NCI-H460 (cell line): ENCODE data around the gene PER3. TPM values are rescaled to one million over a fixed set of nuclear protein-coding genes. Genes with fewer than 3 reads are reported as not detected.

ENCODE experiments used
- DNase-seq: peaks from one replicate; pipeline ENCODE4 v3.0.0-alpha.2; 2016; ENCODE audit warnings: low read depth; ENCODE audit errors: extremely low read depth
- total RNA-seq: library from RNA; depleted of rRNA; stranded (reverse); fragments of >200 nt; shearing (Covaris generic); gene quantifications from 2 replicates; pipeline ENCODE4 v1.2.3, GENCODE V29; 2014; rRNA removed

The PER3 gene
- total RNA-seq, 1 experiment from 2014 or later, result 0.92 TPM

DNA sequence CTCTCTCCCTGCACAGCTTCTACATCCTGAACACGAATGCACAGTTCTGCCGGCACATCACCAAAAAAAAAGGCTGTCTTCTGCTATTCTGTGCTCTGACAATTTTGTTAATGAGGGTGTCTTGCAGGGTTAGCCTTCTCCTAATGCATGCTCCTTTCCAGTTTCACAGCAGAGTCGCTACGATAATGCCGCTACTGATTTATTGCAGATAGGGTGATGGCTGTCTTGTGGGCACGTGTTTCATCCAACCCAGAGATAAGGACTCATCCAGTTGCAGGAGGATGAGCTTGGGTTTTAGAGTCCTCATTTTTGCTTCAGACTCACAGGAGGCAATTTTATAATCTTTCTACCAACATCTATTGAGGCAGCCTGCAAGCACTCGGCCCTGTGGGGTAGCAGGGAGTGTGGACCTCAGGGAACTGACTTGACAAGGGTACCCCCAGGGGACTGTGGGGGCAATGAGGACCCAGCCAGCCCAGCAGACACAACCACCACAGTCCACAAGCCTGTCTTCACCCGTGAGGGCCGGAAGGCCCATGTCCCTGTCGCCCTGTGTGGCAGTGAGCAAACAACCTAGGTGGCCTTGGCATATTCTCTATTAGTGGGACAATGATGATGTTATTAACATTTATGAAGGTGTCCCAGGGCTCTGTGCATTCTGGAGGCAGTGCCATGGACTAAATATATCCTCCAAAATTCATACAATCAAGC lies 84.1 kb downstream of the PER3 start:
- DNase-seq, result no peak

DNA sequence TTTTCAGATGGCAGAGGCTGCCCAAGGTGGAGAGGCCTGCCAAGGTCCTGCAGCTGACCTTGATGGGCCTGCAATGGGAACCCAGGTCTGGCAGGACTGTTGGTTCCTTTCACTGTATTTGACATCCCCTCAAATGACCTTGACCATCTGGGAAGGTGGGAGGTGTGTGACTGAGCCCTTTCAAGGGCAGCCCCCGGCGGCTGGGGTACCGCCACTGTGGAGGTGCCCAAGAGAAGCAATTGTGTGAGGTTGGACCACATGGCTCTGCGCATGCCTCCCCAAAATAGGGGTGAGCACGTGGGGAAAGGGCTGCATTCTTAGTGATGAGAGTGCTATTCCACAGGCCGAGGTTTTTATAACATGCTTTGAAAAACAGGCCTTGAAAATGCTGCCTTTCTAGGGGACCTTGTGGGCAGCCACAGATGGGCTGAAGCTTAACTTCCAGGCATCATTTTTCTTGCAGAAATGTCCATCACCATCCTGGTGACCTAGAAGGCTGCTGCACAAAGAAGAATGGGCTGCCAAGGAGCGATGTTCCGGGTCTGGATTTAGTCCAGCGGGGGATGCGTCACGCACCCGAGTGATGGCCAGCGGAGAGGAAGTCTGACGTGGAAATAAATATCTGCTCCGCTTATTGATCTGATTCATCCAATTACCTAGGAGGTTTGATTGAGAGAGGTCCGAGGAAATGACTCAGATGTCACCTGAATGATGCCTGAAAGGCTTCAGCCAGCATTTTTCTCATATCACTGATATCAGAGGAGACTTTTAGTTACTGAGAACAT lies 85.2 kb downstream of the PER3 start:
- DNase-seq, result no peak

DNA sequence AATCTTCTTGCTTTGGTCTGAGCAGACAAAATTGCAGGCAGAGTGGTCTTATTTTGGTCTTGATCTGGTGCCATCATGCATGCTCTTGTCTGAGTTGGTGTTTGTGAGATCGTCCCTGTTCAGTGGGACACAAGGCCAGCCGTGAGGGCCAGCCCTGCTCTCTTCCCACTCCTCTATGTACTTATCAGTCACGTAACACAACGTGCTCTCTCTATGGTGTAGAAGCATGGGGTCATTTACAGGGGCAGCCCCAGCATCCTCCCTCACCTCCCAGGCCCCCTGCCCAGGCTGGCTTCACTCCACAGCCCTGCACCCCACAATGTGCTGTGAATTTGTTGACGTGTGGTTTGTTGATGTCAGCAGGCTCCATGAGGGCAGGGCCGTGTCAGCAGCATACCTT lies 87.0 kb downstream of the PER3 start:
- no peak for DNase-seq

DNA sequence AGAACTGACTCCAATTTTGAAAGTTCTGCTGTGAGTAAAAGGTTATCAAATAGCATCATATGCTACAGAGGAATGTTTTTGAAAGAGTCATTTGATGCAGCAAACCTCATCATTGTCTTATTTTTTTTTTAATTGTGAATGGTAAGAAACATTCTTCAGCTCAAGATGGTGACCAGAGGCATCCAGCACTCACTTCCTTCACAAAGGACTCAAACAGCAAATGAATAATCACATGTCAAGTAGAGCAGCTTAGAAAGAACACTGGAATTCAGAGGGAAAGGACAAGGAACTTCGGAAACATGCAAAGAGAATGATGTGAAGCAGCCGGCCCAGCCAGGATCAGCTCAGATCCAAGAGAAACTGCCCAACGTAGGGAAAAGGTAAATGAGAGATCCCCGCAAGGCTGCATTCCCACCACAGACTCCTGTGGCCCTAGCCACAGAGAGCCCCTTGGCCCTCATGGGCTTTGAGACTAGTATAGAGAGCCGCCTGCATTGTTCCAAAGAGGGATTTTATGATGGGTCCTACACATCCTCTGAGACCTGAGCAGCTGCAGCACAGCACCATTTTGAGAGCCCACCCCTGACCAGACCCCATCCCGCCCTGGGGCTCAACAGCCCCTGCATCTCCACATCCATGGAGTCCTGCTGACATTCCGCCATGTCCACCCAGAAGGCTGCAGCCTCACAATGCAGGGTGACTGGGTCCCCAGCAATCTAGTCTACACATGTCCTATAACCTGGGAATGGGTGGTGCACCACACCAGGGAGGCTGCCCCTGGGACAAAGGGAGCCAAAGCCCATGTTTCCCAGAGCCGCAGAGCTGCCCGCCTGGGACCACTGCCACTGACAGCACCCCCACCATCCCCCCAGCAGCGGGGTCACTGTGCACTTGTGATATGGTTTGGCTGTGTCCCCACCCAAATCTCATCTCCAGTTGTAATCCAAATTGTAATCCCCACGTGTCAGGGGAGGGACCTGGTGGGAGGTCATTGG lies 90.0 kb downstream of the PER3 start:
- DNase-seq, result no peak

DNA sequence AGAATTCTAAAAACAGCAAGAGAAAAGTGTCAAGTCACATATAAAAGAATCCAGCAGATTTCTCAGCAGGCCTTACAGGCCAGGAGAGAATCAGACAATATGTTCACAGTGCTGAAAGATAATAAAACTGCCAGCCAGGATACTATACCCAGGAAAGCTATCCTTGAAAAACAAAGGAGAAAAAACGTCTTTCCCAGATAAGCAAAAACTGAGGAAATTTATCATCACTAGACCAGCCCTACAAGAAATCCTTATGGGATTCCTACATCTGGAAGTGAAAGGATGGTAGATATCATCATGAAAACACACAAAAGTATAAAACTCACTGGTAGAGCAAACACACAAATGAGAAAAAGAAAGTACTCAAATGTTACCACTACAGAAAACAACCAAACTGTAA lies 93.9 kb downstream of the PER3 start:
- DNase-seq, result no peak

DNA sequence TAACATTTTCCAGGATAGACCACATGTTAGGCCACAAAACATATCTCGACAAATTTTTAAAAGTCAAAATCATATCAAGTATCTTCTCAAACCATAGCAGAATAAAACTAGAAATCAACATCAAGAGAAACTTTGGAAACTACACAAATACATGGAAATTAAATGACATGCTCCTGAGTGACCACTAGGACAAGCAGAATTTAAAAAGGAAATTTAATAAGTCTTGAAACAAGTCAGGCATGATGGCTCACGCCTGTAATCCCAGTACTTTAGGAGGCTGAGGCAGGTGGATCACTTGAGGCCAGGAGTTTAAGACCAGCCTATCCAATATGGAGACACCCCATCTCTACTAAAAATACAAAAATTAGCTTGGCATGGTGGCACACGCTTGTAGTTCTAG lies 95.1 kb downstream of the PER3 start:
- no peak for DNase-seq

DNA sequence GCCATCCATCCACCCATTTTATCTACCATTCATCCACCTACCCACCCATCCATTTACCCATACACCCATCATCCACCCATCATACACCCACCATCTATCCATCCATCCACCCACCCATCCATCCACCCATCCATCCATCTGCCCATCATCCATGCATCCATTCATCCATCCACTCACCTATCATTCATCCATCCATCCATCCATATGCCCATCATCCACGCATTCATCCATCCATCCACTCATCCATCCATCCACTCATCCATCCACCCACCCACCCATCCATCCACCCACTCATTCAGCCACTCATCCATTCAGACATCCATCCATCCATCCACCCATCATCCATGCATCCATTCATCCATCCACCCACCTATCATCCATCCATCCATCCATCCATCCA lies 100.7 kb downstream of the PER3 start:
- no peak for DNase-seq

DNA sequence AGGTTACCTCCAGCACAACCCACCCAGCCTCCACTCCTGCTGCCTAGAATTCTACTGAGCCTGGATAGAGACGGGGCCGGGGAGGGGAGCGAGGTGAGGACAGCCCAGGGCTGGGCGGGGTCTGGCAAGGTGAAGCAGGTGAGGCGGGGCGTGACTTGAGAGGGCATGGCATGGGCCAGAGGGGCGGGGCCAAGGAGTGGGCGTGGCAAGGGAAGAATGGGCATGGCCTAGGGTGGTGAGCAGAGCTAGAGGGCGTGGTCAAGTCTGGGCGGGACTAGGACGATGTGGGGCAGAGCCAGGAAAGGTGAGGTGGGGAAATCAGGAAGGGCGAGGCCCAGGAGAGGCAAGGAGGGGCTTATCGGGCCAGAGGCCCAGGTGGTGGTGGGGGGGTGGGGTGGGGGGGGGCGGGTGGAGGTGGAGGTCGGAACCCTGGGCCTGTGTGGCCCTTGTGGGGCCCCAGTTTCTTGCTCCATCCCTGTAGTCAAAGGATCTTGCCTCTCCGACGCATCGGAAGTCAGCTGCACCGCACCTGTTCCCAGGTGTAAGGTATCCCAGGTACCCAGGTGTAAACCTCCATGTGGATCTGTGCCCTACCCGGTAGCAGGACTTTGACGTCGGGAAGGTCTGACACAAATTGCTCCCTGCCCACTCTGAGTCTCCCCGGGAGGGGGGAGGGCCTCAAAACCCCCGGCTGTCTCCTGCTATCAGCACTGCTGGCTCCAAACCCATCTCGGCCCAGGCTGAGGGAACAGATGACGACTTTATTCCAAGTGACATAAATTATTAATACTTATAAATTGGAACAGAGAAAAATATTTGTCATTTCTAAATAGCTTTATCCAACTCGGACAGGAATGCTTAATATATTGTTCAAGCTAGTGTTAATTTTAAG lies 101.7 kb downstream of the PER3 start:
- DNase-seq, result no peak

DNA sequence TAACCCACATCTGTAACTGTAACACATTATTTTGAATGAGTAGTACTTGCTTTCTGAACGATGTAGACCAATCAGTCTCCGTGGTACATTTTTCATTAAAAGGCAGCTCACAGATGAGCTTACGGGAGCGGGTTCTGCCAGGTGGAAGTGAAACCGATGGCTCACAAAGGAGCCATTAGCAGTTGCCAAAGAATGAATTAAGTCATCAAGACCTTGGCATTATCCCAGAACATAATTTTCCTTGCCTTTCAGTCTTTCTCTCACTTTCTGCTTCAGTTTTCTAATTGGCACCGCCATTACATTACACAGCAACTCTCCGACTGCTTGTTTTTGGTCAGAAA lies 102.3 kb downstream of the PER3 start:
- DNase-seq, result no peak

DNA sequence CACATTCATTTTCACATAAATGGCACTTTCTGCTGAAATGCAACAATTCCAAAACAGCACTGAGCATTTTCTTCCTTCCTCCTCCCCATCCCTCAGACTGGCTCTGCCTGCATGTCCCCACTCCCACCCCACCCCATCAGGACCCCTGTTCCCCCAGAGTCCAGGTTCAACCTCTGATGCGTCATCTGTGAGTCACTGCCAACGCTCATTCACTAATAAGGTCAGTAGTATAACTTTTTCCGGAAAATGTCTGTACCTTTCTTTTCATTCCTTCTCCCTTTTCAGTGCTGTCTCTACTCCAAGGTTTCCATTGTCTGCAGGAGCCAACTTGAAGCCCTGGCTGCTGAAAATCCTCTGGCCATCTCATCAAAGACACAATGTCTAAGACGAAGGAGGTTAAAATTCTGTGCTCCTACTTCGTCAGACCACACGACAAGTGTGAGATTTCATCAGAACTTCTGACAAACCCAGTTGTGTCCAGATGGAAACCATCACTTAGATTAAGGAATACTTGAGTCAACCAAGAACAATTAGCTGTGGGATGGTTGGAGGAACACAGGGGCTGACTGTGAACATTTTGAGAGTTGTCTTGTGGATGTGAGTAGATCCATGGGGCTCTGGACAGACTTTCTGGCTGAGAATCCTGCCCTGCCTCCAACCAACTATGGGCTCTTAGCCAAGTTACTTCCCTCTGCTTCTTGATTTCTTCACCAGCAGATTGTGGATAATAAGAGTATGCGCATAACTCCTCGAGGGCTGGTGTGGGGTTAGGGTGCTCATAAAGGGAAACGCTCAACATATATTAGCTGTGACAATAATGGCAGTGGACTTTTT lies 104.4 kb downstream of the PER3 start:
- no peak for DNase-seq

DNA sequence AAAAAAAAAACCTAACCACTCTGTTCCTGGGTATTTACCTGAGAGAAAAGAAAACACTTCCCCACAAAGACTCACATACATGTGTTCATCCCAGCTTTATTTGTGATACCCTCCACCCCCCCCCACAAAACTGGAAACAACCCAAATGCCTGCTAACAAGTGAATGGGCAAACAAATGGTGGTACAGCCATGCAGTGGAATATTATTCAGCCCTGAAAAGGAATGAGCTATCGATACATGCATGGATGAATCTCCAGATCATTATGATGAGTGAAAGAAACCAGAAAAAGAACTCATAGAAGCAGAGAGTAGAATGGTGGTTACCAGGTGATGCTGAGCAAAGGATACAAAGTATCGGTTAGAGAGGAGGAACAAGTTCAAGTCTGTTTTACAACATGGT lies 106.8 kb downstream of the PER3 start:
- no peak for DNase-seq

DNA sequence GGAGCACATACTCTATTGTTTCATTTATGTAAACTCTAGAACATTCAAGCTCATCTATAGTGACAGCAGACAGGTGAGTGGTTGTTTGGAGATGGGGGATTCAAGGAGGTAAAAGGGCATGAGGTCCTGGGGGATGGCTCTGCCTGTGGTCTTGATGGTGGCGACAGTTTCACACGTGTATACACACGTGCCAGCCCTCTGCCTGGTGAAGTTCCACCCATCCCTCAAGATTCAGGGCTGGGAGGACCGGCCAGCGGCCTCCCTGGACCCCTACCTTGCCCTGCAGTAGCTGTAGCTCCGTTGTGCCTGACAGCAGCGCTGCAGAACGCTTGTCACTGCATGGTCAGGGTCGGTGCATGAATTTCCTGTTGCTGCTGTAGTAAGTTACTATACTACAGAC lies 107.7 kb downstream of the PER3 start:
- DNase-seq, result no peak

DNA sequence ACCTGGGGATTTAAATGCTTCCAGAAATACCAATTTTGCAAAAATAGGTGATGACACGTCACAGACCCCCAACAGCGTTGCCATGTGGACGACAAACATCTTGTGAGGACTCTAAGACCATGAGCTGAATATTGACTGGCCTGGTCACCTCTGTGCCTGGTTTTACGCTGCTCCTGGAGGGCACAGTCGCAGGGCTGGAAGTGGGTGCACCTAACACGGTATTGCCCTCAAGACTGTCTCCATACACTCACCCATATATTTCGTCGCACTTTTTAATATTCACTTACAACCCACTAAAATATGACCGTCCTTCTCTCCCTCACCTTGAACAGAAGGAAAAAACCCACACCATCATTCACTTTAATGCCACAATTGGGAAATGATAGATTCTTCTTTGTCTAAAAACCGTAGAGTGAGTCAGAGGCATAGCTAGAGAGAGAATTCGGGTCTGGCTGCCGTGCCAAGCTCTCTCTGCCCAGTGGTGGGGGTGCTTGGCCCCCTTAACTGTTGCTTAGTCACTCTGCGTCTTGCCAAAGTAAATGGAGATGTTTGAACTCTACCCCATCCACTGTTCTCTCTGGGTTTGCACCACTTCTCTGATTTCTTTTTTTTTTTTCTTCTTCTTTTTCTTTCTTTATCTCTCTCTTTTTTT lies 109.6 kb downstream of the PER3 start:
- no peak for DNase-seq

Other genes starting within 250 kb of the PER3 start
- 56.9 and 59.0 TPM in 2 replicates for gene VAMP3, start 13.0 kb upstream of the PER3 start, total RNA-seq
- gene UTS2, start 68.8 kb downstream of the PER3 start, total RNA-seq, result not detected in 2 replicates
- gene TNFRSF9, start 156.5 kb downstream of the PER3 start, total RNA-seq, result 0.07 TPM in 1 of 2 replicates, not detected in the other
- gene PARK7, start 177.4 kb downstream of the PER3 start, total RNA-seq, result 230 and 257 TPM in 2 replicates
- 97.4 and 105 TPM in 2 replicates for gene ERRFI1, start 242.0 kb downstream of the PER3 start, total RNA-seq